ENCODE results near the gene CCDC85B. TPM values are rescaled to one million over a fixed set of nuclear protein-coding genes. Genes with fewer than 3 reads are reported as not detected.

The CCDC85B gene
- total RNA-seq, 2 donors from 2014 or later: 27.4 to 28.0 TPM

- H3K9me3 ChIP-seq (ENCODE audit: control insufficient read depth, low read length, poor library complexity, severe bottlenecking): no peaks in the 10 kb centered on the region
- DNase-seq: no peak
- H3K36me3 Mint-ChIP-seq (ENCODE audit: low read depth): no peaks in the 10 kb centered on the region
- no peak for ATAC-seq
- H3K27me3 Mint-ChIP-seq: no peaks in the 10 kb centered on the region
- H3K27ac Mint-ChIP-seq: peak overlapping the region; percentile 60
- H3K4me3 Mint-ChIP-seq: no peak overlapping the region
- peaks cover 26% of the 10 kb centered on the region for H3K4me1 Mint-ChIP-seq
Measured at GRCh38 chr11:65869643-65870306, 20.7 kb upstream of the CCDC85B start.

DNA sequence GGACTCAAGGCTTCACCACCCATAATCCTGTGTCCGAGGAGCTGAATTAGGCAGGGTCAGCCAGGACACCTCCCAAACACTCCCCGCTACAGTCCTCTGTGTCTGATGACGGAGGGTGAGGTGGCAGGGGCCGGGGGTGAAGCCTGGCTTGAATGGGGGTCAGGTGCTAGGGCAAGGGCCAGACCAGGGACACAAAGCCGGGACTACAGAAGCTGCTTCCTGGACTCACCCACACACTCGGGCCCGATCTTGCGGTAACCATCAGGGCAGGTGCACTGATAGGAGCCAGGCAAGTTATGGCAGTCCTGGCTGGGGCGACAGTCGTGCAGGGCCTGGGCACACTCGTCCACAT lies 20.2 kb upstream of the CCDC85B start:
- ATAC-seq: no peak
- no peaks in the 10 kb centered on the region for H3K9me3 ChIP-seq (ENCODE audit: control insufficient read depth, low read length, poor library complexity, severe bottlenecking)
- H3K27ac Mint-ChIP-seq: peak overlapping the region; percentile 60
- H3K4me1 Mint-ChIP-seq: peaks cover 23% of the 10 kb centered on the region
- H3K27me3 Mint-ChIP-seq: no peaks in the 10 kb centered on the region
- no peaks in the 10 kb centered on the region for H3K36me3 Mint-ChIP-seq (ENCODE audit: low read depth)
- H3K4me3 Mint-ChIP-seq: no peak overlapping the region
- no peak for DNase-seq

- DNase-seq: no peak
- Mint-ChIP-seq H3K27ac (peak overlapping the region; percentile 37), H3K36me3 (ENCODE audit: low read depth) (no peaks in the 10 kb centered on the region), H3K27me3 (no peaks in the 10 kb centered on the region), H3K4me3 (peak overlapping the region; percentile 55), H3K4me1 (peaks cover 22% of the 10 kb centered on the region)
- H3K9me3 ChIP-seq (ENCODE audit: control insufficient read depth, low read length, poor library complexity, severe bottlenecking): no peaks in the 10 kb centered on the region
- no peak for ATAC-seq
Measured at GRCh38 chr11:65870706-65871681, 19.5 kb upstream of the CCDC85B start.

GRCh38 chr11:65871811-65872548 lies 18.5 kb upstream of the CCDC85B start:
- Mint-ChIP-seq H3K27ac (no peak overlapping the region), H3K36me3 (ENCODE audit: low read depth) (no peaks in the 10 kb centered on the region), H3K4me3 (peak overlapping the region; percentile 55), H3K27me3 (no peaks in the 10 kb centered on the region), H3K4me1 (peaks cover 24% of the 10 kb centered on the region)
- DNase-seq: no peak
- no peak for ATAC-seq
- no peaks in the 10 kb centered on the region for H3K9me3 ChIP-seq (ENCODE audit: control insufficient read depth, low read length, poor library complexity, severe bottlenecking)

- Mint-ChIP-seq H3K27ac (peak within 1 kb of the TSS; percentile 92), H3K27me3 (no peaks in the 10 kb centered on the region), H3K4me1 (peaks cover 27% of the 10 kb centered on the region), H3K36me3 (ENCODE audit: low read depth) (no peaks in the 10 kb centered on the region), H3K4me3 (peak within 1 kb of the TSS; percentile 95)
- H3K9me3 ChIP-seq (ENCODE audit: control insufficient read depth, low read length, poor library complexity, severe bottlenecking): no peaks in the 10 kb centered on the region
- ATAC-seq (no peak), DNase-seq (no peak)
Measured at GRCh38 chr11:65872586-65873317, 17.7 kb upstream of the CCDC85B start, which contains the start of gene EFEMP2. TSS of gene EFEMP2 (minus strand) at chr11:65872800. CDS start at chr11:65872354, 446 bp downstream.

- Mint-ChIP-seq H3K27me3 (no peaks in the 10 kb centered on the region), H3K4me3 (peak overlapping the region; percentile 95), H3K27ac (peak overlapping the region; percentile 92), H3K36me3 (ENCODE audit: low read depth) (no peaks in the 10 kb centered on the region), H3K4me1 (peaks cover 31% of the 10 kb centered on the region)
- ATAC-seq: peak; percentile 98
- no peaks in the 10 kb centered on the region for H3K9me3 ChIP-seq (ENCODE audit: control insufficient read depth, low read length, poor library complexity, severe bottlenecking)
- peak; percentile 95 to 98 (median 97) for DNase-seq
Measured at GRCh38 chr11:65873318-65874156, 16.9 kb upstream of the CCDC85B start.

DNA sequence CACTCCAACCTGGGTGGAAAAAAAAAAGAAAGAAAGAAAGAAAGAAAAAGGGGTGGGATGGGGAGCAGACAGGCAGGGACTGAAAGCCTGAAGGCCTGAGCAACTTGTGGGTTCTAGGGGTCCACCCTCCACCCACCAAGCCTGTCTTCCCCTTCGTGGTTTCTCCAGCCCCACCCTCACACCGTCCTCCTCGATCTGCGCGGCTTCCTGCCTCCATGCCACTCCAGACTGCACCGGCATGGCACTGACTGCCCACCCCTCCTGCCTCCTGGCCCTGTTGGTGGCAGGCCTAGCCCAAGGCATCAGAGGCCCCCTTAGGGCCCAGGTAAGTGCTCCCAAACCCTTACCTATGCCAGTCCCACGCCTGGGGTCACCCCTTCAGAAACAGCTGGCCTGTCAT lies 10.9 kb upstream of the CCDC85B start, which contains the start of gene CTSW:
CTSW (plus strand) TSS at position 221 of the 400 bp plus-strand sequence; CDS start at position 239, 18 bp downstream.
- Mint-ChIP-seq H3K27ac (peak within 1 kb of the TSS; percentile 85), H3K4me3 (peak within 1 kb of the TSS; percentile 81), H3K36me3 (ENCODE audit: low read depth) (peaks cover 2% of the 10 kb centered on the region), H3K27me3 (no peaks in the 10 kb centered on the region), H3K4me1 (peaks cover 21% of the 10 kb centered on the region)
- ATAC-seq (peak; percentile 74), DNase-seq (no peak)
- no peaks in the 10 kb centered on the region for H3K9me3 ChIP-seq (ENCODE audit: control insufficient read depth, low read length, poor library complexity, severe bottlenecking)

- H3K4me3 Mint-ChIP-seq: peak overlapping the region; percentile 81
- ATAC-seq (no peak), DNase-seq (no peak)
- H3K4me1 Mint-ChIP-seq: peaks cover 23% of the 10 kb centered on the region
- no peaks in the 10 kb centered on the region for H3K27me3 Mint-ChIP-seq
- H3K27ac Mint-ChIP-seq: peak overlapping the region; percentile 85
- no peaks in the 10 kb centered on the region for H3K9me3 ChIP-seq (ENCODE audit: control insufficient read depth, low read length, poor library complexity, severe bottlenecking)
- H3K36me3 Mint-ChIP-seq (ENCODE audit: low read depth): peaks cover 3% of the 10 kb centered on the region
Measured at GRCh38 chr11:65880027-65880426, 10.4 kb upstream of the CCDC85B start.

- Mint-ChIP-seq H3K4me1 (peaks cover 23% of the 10 kb centered on the region), H3K27me3 (no peaks in the 10 kb centered on the region), H3K4me3 (peak overlapping the region; percentile 39), H3K36me3 (ENCODE audit: low read depth) (peaks cover 3% of the 10 kb centered on the region), H3K27ac (peak overlapping the region; percentile 85)
- no peak for ATAC-seq
- H3K9me3 ChIP-seq (ENCODE audit: control insufficient read depth, low read length, poor library complexity, severe bottlenecking): no peaks in the 10 kb centered on the region
- no peak for DNase-seq
Measured at GRCh38 chr11:65880844-65881421, 9.5 kb upstream of the CCDC85B start.

DNA sequence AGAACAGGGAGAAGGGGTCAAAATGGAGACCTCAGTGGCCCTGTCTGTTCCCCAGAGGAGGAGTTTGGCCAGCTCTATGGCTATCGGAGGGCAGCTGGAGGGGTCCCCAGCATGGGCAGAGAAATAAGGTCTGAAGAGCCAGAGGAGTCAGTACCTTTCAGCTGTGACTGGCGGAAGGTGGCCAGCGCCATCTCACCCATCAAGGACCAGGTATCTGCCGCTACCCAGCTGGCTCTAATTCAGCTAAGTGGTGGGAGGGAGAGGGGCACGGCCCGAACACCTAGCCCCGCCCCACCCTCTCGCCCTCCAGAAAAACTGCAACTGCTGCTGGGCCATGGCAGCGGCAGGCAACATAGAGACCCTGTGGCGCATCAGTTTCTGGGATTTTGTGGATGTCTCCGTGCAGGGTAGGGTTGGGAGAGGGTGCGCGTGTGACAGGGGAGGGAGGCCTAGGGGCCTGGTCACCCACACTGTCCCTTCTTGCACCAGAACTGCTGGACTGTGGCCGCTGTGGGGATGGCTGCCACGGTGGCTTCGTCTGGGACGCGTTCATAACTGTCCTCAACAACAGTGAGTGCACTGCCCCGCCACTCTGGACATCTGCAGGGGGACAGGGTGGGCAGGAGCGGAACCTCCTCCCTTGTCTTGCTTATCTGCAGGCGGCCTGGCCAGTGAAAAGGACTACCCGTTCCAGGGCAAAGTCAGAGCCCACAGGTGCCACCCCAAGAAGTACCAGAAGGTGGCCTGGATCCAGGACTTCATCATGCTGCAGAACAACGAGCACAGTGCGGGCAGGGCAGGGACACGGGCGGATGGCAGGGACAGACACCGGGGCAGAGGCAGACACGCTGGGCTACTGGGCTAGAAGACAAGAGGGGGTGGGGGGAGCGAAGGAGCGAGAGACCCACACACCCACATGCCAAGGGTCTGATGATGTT lies 8.1 kb upstream of the CCDC85B start:
- Mint-ChIP-seq H3K4me3 (no peak overlapping the region), H3K27ac (no peak overlapping the region), H3K36me3 (ENCODE audit: low read depth) (peaks cover 3% of the 10 kb centered on the region), H3K27me3 (no peaks in the 10 kb centered on the region), H3K4me1 (peaks cover 29% of the 10 kb centered on the region)
- H3K9me3 ChIP-seq (ENCODE audit: control insufficient read depth, low read length, poor library complexity, severe bottlenecking): no peaks in the 10 kb centered on the region
- DNase-seq: no peak
- ATAC-seq: no peak
